ENCODE results near the gene THUMPD1. TPM values are rescaled to one million over a fixed set of nuclear protein-coding genes. Genes with fewer than 3 reads are reported as not detected.
"Not testable (repeated sequence)": the region's sequence is repeated elsewhere in the genome, so short reads cannot be mapped to it uniquely, and the experiment has no call there.

THUMPD1 gene
- total RNA-seq, 1 donor from 2014 or later = 75.8 TPM

DNA sequence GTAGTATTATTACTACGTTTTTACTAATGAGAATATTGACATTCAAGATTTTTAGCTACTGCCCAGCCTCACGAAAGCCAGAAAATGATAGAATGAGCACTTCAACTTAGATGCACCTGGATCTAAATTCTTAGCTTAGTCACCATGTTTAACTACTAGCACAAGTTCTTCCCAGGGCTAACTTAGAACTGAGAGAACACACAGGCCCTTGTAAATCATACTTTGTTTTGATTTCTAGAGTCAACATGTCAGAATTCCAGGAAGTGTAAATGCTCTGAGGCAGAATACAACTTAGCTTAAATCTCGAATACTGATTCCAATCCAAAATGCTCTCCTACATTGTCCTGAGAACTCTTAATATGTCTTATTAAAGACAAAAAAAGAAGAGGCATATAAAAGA is 37.3 kb downstream of the THUMPD1 start:
- FAIRE-seq (no peak), DNase-seq (ENCODE audit: low spot score in 2 of 2) (no peak)

DNA sequence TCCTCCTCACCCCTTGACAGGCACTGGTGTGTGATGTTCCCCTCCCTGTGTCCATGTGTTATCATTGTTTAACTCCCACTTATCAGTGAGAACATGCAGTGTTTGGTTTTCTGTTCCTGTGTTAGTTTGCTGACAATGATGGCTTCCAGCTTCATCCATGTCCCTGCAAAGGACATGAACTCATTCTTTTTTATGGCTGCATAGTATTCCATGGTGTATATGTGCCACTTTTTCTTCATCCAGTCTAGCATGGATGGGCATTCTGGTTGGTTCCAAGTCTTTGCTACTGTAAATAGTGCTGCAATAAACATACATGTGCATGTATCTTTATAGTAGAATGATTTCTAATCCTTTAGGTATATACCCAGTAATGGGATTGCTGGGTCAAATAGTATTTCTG is 39.9 kb downstream of the THUMPD1 start:
- FAIRE-seq = not testable (repeated sequence)

GRCh38 chr16:20696618-20697017 is 45.0 kb downstream of the THUMPD1 start:
- no peak for DNase-seq (ENCODE audit: low spot score in 2 of 2)
- FAIRE-seq = no peak

More for the DNA sequence above, 39.9 kb downstream of the THUMPD1 start:
- not testable (repeated sequence) for DNase-seq (ENCODE audit: low spot score in 2 of 2)

DNA sequence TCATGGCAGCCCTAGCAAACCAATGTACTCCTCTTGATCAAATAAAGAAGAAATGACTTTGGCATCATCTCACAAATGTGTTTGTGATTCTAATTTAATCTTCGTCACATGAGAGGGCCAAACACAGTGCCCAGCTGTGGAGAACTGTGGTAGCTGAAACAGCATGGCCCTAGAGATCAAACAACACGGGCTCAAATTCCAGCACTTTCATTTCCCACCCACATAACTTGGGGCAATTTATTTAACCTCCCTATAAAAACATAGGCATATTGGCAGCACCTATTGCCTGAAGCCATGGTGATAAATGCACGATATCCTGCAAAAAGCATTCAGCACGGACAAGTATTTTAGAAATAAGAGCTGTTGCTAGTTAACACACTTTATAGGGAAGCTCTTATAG is 46.6 kb downstream of the THUMPD1 start:
- DNase-seq (ENCODE audit: low spot score in 2 of 2) (no peak), FAIRE-seq (no peak)

DNA sequence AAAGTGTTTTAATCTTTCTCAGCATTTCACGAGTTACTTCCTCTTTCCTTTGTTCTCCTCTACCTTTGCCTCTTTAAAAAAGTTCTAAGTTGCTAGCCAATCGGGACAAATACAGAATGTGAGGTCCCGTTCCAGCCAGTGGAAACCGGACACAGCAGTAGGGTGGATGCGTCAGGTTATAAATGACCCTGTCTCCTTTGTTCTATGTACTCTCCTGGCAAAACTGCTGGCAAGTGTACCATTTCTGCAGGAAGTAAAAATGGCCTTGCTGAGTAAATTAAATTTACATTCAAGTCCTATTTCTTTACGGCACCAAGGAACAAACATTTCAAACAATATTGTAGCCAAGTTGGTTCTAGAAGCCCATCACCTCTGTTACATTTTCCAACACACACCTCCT is 47.5 kb downstream of the THUMPD1 start:
- not testable (repeated sequence) for FAIRE-seq; DNase-seq (ENCODE audit: low spot score in 2 of 2)

DNA sequence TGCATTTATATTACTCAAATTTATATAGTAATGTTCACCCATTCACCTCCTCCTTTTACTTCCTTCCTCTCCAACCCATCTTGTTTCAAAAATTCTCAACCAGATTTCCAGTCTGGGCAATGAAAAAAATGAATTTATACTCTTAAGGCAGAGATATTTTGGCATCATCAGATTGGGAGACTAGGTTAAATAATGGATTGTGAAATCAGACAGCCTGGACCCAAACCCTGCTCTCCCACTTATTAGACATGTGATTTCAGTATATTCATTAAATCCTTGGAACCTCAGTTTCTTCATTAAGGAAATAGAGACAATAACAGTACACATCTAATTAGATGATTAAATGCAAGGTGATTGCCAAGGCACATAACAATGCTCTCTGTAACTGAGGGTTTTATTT is 52.0 kb downstream of the THUMPD1 start:
- no peak for FAIRE-seq
- no peak for DNase-seq (ENCODE audit: low spot score in 2 of 2)

DNA sequence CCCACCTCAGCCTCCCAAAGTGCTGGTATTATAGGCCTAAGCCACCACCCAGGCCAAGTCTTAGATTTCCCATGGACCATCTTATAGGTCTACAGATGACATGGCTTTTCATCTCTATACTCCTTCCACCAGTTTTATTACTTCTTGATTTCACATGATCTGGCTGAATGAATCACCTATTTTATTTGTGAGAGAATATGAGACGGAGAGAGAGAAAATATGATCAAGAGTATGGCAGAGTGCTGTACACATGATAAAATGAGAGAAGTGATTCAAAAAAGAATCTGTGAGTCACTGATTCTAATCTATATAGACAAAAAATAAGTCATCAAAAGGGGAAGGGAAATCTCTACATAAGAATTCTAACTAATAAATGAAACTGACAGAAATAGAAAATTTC is 57.8 kb downstream of the THUMPD1 start:
- FAIRE-seq = no peak

More for the DNA sequence above, 57.8 kb downstream of the THUMPD1 start:
- no peak for DNase-seq (ENCODE audit: low spot score in 2 of 2)

Small RNA genes within 50 kb of the gene (small RNA-seq; reads per million reads assigned to genes)
- gene RNU6-944P = not detected

Other genes with a start within 250 kb of the THUMPD1 start
- gene ACSM2B, start 165.5 kb downstream of the THUMPD1 start, total RNA-seq = not detected
- gene ACSM1, start 44.1 kb downstream of the THUMPD1 start, total RNA-seq = not detected
- gene ACSM3, start 22.2 kb upstream of the THUMPD1 start, total RNA-seq = 1.6 TPM
- gene ERI2, start 64.7 kb upstream of the THUMPD1 start, total RNA-seq = 22.0 TPM
- 7.7 TPM for gene REXO5, start 64.7 kb upstream of the THUMPD1 start, total RNA-seq
- 18.8 TPM for gene DCUN1D3, start 158.5 kb upstream of the THUMPD1 start, total RNA-seq
- 53.0 TPM for gene LYRM1, start 159.0 kb upstream of the THUMPD1 start, total RNA-seq